ENCODE results near the gene HDAC4.

Gene HDAC4

DNA sequence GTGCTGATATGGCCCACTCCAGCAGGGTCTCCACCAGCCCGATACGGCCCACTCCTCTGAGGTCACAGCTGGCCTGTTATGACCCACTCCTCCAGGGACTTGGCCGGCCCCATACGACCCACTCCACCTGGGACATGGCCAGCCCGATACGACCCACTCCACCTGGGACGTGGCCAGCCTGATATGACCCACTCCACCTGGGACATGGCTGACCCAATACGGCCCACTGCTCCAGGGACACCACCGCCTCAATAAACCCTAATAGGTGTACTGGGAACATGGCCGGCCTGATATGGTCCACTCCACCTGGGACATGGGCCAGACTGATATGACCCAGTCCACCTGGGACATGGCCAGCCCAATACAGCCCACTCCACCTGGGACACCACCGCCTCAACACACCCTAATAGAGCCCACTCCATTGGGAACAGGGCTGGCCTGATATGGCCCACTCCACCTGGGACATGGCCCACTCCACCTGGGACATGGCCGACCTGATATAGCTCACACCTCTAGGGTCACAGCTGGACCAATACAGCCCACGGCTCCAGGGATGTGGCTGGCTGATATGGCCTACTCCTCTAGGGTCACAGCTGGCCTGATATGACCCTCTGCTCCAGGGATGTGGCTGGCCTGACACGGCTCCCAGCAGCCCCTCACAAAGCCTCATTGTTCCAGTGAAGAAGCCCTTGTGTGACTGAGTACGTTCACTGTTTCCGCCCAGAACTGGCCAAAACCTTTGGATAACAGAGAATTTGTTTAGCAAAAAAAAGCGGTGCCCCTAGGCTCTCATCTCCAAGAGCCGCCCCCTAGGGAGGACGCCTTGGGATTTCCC is 245.6 kb downstream of the HDAC4 start:
- no peak for DNase-seq (ENCODE audit: low read depth)
- H3K4me3 ChIP-seq (ENCODE audit: low read length): no peak overlapping the region
- TF ChIP-seq, protein P1, sequence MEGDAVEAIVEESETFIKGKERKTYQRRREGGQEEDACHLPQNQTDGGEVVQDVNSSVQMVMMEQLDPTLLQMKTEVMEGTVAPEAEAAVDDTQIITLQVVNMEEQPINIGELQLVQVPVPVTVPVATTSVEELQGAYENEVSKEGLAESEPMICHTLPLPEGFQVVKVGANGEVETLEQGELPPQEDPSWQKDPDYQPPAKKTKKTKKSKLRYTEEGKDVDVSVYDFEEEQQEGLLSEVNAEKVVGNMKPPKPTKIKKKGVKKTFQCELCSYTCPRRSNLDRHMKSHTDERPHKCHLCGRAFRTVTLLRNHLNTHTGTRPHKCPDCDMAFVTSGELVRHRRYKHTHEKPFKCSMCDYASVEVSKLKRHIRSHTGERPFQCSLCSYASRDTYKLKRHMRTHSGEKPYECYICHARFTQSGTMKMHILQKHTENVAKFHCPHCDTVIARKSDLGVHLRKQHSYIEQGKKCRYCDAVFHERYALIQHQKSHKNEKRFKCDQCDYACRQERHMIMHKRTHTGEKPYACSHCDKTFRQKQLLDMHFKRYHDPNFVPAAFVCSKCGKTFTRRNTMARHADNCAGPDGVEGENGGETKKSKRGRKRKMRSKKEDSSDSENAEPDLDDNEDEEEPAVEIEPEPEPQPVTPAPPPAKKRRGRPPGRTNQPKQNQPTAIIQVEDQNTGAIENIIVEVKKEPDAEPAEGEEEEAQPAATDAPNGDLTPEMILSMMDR (conservative IDR thresholded peaks at IDR 0.05; ENCODE audit: low read length): no peak

DNA sequence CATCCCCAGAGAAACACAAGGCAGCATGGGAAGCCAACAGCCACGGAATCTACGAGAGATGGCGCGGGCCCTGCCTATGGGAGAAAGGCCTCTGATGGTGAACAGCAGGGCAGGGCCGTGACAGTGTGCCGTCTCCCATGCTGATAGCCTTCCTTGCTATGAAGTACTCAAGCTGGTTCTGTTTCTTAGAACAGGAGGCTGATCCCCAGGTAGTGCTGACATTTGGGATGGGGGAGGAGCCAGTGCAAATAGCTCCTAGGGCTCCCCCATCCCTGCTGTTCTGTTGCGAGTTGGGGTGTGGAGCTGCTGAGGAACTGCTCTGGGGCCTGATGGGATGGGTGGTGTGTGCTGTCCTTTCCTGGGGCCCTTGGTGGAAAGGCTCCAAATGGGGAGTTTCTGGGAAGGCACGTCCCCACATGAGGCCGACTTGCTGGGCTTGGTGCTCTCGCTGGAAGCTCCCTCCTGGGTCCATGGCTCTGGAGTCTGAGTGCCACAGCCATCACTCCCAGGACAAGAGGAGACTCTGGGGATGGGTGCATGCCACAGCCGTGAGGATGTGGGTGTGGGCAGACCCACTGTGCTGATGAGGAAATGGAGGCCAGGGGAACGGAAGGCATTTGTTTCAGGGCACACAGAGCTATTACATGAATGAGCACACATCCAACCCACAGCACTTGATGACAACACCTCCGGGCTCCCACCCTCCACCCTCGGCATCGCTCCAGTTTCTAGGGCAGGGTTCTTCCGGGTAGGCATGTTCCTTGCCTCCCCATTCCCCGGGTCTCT is 246.8 kb downstream of the HDAC4 start:
- no peak for DNase-seq (ENCODE audit: low read depth)
- TF ChIP-seq, protein P1 (conservative IDR thresholded peaks at IDR 0.05; ENCODE audit: low read length): no peak

DNA sequence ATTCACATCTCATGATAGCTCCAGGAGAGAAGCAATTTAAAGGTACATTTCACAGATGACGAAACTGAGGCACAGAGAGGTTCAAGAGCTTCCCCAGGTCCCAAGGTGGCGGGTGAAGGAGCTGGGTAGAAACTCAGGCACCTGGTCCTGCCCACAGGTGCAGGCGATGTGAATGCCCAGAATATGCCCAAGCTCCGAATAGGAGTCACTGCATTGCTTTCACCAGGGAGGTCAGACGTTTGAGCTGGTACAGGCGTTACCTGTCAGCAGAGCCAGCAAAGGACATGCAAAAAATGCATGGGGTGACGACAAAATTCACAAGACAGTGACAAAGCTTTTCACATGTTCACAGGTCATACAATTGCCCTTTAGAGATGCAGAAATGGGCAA is 247.9 kb downstream of the HDAC4 start:
- no peak for DNase-seq (ENCODE audit: low read depth)
- TF ChIP-seq, protein P1 (conservative IDR thresholded peaks at IDR 0.05; ENCODE audit: low read length): no peak
- no peak overlapping the region for H3K4me3 ChIP-seq (ENCODE audit: low read length)

More for the DNA sequence above, 246.8 kb downstream of the HDAC4 start:
- no peak overlapping the region for H3K4me3 ChIP-seq (ENCODE audit: low read length)

DNA sequence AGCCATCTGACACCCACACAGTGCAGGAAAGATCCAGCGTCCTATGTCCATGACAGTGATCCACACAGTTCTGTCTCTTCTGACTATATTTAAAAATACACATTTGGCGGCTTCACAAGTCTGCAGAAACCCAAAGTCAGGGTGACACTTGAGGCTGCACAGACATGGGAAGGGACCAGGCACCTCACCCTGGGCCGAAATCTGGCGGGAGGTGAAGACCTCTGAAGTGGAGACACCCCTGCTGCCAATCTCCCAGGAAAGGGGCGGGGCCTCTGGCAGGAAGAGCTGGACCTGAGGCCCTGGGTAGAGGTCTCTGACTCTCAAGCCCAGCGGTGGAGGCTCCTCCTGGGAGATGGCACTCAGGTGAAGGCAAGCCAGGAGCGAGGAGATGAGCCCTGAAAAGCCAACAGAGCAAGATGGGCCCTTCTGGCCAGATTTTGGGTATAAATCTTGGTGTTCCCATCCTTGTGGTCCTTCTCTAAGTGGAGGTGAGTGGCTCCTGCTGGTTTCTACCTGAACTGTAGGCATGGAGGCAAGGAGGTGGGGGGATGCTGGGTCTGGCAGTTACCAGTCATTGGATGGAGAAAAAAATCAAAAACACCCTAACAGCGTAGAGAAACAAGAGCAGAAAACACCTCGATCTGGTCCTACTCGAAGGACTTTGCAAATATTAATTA is 248.4 kb downstream of the HDAC4 start:
- TF ChIP-seq, protein P1 (conservative IDR thresholded peaks at IDR 0.05; ENCODE audit: low read length): no peak
- no peak overlapping the region for H3K4me3 ChIP-seq (ENCODE audit: low read length)
- no peak for DNase-seq (ENCODE audit: low read depth)

DNA sequence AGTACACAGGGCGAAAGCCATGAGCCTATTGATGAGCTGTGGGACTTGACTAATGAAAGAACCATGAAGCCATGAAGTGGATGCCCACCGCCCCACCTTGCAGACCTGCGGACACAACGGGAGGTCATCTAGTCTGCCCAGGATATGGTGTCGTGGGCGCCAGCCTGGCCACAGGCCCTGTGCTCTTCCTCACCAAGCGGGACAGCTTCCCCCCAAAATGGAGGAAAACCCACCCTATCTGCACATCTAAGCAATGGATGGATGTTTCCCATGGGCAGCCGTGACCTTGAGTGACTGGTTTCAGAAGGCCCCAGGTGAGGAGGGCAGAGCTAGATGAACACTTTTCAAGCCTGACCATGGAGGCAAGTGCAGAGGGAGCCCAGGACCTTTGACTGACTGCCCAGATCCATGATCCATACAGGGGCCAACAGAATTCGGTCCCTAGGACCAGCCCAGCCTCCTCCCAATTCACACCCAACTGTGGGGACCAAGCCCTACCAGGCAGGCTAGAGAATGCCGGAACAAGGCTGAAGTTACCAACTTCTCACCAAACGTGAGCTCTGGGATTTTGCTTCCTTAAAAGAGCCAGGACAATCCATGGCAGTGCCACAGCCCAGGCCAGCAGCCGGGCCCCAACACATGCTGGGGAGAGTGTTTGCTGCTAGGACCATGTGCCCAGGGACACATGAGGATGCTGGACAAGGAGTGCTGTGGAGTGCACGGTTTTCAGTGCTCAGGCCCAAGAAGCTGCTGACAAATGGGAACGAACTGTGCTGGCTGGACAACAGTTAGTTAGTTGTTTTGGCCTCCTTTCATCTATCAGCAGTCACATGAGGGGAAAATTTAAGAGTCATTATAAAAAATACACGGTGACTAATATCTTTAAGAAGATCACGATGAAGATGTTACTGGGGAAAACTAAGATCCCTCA is 249.4 kb downstream of the HDAC4 start:
- H3K4me3 ChIP-seq (ENCODE audit: low read length): no peak overlapping the region
- TF ChIP-seq, protein P1 (conservative IDR thresholded peaks at IDR 0.05; ENCODE audit: low read length): no peak
- DNase-seq (ENCODE audit: low read depth): no peak
